HG03066 (cell line): ENCODE measurements around the gene NRDC.
"Not testable (repeated sequence)": the region's sequence is repeated elsewhere in the genome, so short reads cannot be mapped to it uniquely, and the experiment has no call there.

ENCODE experiments used
- ATAC-seq: cut with Tn5 transposase; IDR thresholded peaks from one replicate; pipeline ENCODE4 v1.9.1; 2021; ENCODE audit warnings: low read depth; ENCODE audit not compliant: unreplicated experiment

NRDC gene

DNA sequence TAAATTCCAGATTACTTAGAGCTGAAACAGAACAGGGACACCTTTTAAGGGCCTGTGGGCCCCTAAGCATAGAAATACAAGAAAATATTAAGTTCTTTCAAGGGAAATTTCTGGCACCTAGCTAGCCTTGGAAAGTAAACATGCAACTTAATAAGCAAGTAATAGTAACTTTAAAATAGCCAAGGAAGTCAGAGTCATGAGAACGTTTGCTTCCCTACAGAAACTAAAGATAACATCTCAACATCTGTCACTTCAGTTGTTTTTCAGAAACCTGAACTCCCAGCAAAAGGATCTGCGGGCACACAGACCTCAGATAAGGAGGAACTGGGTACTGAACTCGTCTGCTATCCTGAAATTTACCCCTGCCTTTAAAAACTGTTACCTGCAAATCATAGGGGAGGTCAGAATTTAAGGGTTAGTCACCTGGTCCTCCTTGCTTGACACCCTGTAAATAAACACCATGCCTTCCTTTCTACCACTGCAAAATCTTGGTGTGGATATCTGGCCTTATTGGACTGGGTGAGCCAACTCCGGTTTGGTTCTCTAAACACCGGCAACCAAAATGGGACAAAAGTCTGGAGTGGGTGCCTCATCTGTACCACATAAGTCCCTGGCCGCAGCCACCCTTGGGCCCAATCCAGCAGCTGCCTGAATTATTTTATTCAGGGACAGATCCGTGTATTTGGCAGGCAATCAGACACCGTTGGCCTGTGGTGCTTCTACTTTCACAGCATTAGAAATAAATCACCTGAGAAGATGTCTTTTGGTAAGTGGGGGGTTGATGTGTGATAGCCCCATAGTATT lies 27.9 kb downstream of the NRDC start:
- no peak for ATAC-seq

DNA sequence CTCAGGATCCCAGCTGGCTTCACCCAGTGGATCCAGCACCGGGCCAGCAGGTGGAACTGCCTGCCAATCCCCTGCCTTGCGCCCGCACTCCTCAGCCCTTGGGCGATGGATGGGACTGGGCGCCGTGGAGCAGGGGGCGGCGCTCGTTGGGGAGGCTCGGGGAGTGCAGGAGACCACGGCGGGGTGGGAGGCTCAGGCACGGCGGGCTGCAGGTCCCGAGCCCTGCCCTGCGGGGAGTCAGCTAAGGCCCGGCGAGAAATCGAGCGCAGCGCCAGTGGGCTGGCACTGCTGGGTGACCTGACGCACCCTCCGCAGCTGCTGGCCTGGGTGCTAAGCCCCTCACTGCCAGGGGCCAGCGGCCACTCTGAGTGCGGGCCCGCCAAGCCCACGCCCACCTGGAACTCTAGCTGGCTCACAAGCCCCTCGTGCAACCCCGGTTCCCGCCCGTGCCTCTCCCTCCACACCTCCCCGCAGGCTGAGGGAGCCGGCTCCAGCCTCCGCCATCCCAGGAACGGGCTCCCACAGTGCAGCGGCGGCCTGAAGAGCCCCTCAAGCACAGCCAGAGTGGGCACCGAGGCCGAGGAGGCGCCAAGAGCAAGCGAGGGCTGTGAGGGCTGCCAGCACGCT lies 31.1 kb downstream of the NRDC start:
- ATAC-seq = no peak

DNA sequence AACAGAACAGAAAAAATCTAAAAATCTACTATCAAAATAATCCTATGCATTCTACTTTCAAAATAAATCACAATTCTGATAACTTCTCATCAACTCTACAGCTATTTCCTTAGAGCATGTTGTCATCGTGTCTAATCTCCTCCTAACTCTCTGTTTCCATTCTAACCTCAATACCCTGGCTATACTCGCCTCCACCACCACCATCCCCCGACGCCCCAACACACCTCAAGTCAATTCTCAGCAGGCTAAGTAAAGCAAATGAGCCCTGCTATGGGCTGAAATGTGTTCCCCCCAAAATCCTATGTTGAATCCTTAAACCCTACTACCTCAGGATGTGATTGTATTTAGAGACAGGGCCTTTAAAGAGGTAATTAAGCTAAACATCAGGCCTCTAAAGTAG lies 34.6 kb downstream of the NRDC start:
- no peak for ATAC-seq

DNA sequence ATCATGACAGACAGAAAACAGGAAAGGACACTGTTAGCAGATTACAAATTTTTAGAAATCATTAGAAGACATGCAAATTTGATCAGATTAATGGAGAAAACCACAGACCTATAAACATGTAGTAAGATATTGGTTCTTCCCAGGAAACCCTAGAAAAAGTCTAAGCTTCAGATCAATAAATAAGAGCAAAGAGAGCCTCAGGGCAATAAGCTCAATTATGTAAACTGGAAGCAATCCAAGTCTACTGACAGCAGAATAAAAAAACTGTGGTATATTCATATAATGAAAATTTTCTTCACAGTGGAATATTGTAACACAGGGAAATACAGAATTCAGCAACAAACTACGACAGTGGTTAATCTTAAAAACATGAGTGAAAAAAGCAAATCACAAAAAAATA lies 36.3 kb downstream of the NRDC start:
- no peak for ATAC-seq

DNA sequence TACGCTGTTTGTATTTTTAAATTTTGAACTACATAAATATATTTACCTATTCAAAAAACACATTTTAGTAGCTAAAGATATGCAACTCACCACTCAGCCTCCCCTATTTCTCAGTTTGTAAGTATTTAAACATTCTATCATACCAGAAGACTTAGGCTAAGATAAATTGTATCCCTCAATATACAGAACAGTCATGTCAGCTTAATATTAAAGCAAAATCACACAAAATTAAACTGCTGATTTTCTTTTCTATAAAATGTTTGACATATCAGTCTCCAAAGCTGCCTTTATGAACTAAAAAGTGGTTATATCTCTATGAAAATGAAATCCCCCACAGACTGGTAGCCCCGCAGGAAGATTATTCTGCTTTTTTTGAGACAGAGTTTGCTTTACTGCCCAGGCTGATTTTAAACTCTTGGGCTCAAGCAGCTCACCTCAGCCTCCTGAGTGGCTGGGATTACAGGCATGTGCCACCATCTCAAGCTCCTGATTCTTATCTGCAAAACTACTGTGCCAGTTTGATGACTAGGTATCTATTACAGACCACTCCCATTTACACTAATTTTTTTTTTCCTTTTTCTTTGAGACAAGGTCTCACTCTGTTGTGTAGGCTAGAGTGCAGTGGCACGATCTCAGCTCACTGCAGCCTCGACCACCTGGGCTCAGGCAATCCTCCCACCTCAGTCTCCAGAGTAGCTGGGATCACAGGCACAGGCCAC lies 37.6 kb downstream of the NRDC start:
- ATAC-seq = no peak

DNA sequence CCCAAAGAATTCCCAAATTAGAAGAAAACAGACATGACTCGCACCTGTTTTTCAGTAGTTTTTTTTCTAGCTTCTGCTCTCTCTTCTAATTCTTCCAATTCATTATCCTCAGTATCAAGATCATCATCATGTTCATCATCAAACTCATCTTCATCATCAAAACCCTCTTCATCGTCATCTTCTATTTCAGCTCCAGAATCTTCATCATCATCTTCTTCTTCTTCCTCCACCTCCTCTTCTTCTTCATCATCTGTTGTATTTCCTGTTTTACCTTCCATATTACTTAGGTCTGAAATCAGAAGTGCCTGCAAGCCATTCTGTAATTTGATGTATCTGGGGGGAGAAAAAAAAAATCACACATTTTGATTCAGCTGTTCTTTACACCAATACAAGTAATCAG lies 38.3 kb downstream of the NRDC start:
- no peak for ATAC-seq

DNA sequence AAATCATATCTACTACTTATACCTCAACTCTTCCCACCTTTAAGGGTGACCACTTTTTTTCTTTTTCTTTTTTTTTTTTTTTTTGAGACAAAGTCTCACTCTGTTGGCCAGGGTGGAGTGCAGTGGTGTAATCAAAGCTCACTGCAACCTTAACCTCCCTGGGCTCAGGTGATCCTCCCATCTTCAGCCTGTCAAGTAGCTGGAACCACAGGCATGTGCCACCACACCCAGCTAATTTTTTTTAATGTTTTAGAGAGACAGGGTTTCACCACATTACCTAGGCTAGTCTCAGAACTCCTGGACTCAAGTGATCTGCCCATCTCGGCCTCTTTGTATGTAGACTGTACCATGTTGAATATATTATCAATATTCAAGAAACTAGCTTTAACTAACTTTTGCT lies 39.4 kb downstream of the NRDC start:
- ATAC-seq = no peak

DNA sequence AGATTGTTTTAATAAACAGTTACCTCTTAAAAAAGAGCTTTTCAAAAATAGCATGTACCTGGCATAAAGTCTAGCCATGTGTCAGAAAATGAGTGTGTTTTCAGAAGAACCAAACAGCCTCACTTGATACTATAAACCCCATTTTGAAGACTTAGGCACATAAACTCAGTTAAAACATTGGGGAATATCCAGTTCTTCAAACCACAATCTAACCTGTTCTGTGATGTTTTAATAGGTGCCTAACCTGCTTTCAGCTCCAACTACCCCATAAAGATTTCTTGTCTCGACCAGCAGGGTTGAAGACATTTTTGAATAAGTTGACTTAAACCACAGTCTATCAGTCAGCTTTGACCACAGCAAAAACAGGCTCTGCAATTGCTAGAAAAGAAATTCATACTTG lies 41.3 kb downstream of the NRDC start:
- no peak for ATAC-seq

DNA sequence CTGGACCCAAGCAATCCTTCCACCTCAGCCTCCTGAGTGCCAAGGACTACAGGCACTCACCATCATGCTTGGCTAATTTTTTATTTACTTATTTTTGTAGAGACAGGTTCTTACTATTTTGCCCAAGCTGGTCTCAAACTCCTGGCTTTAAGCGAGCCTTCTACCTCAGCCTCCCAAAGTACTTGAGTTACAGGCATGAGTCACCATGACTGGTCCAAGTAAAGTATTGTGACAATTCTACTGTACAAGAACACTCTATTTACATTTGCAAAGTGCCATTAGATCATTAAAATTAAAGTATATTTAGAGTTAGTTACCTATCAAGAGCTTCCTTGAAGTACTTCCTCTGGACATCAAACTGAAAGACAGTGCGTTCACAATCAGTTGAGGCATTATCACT lies 44.8 kb downstream of the NRDC start:
- no peak for ATAC-seq

DNA sequence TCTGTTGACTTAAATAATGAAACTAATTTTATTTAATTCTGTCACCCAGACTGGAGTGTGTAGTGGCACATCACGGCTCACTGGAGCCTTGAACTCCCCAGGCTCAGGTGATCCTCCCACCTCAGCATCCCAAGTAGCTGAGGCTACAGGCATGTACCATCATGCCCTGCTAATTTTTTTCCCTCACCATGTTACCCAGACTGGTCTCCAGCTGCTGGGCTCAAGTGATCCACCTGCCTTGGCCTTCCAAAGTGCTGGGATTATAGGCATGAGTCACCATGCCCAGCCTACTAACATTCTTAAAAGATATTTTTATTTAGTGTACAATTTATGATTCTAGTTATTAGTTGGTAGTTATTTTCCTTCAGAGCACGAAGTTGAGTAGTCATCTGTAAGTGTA lies 49.5 kb downstream of the NRDC start:
- no peak for ATAC-seq

DNA sequence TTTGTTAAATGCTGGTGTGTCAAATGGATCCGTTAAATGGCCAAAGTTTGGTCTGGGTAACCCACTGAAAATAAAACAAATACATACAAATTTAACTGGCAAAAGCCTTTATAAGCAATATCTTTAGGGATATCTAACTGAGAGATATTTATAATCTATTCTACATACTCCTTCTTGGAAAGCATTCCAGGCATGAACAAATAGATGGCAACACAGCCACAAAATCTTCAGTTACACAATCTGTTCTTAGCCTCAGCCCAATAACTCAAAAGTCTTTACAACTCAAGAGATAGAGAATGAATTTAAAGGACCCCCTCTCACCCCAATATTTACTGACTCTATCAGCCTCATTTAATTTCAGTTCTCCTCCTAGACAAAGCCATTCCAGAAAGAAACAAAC lies 58.7 kb downstream of the NRDC start:
- ATAC-seq = no peak

DNA sequence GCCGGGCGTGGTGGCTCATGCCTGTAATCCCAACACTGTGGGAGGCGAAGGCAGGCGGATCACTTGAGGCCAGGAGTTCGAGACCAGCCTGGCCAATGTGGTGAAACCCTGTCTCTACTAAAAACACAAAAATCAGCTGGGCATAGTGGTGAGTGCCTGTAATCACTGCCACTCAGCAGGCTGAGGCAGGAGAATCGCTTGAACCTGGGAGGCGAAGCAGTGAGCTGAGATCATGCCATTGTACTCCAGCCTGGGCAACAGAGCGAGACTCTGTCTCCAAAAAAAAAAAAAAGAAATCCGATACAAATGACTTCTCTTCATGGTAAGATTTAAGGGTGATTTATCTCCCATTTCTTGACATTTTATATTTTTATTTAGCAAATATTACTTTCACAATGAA lies 59.5 kb downstream of the NRDC start:
- not testable (repeated sequence) for ATAC-seq

DNA sequence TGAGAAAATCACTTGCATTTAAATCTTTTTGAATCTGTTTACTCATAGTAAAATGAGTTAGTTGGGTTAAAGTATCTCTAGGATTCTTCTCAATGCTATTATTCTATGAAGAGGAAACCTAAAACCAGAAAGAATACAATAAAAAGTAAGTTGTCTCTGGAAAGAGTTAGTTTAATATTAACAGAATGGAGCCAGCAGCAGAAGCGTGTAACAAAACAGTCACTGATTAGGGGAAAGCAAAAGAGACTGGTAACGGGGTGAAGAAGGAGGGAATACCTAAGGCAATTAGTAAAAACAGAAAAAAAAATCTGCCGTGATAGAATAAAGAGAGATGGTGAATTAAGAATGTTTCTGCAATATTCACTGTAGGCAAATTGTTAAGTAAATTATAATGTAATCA lies 60.0 kb downstream of the NRDC start:
- no peak for ATAC-seq

DNA sequence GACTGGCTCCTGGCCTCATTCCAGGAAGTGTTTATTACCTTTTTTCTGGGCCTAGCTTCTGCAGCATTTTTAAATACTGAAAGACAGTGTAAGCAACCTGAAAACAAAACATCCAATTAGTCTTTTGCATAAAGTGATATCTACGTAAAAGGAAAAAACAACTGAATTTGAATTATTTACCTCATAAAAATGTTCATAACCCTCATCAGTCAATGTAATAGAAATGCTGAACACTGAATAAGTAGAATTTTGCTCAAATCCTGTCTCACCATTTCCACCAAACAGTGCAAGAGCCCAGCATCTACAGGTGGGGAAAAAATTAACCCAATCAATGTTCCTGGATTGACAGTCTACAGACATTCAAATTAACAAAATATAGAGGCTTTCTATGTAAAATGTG lies 64.0 kb downstream of the NRDC start:
- no peak for ATAC-seq

DNA sequence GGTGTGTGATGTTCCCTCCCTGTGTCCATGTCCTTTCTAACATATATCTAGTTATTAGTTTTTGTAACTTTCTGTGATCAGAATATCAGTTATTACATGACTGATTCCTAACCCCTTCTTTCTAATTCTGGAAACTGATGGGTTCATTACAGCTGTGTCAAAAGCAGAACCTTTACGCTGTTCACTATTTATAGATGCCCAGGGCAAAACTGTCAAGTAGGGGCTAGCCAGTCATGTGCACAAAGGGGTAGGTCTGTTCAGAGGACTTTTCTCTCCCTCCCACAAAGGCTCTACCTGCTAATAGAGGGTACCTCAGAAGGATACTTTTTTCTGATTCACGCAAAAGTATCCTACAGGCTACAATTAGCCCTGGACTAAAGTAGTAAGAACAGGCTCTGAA lies 79.2 kb downstream of the NRDC start:
- no peak for ATAC-seq

DNA sequence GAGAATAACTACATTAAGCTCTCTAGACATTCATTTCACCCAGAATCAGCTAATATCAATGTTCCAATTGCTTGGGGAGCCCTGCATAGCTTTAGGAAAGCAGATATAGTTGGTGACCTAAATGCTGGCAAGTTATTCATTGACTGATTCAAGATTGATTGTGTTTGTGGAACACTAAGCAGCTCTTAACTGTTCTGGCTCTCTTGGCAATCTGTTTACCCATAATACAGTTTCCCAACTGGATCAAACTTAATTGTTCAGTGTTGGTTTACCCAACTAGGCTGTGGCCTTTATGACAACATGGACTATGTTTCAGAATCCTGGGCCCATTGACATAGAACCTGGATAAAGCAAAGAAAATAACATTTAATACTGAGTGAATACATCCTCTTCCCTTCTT lies 83.7 kb downstream of the NRDC start:
- ATAC-seq = no peak

DNA sequence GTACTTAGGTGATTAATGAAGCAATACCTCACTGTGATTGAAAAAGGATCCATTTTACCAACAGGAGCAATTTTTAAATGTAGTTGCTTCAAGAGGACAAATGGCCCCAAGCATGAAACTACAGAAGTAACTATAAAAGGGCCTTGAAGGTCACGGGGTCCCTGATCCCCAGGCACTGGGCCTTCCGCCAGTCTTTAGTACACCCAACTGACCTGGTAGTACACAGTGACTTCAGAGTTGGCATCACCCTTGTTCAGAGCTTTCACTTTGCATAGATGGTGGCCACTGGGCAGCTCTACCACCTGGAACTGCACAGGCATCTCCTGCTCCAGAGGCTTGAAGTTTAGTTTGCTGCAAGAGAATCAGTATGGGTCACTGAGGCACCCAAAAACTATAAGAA lies 84.3 kb downstream of the NRDC start:
- ATAC-seq = no peak

DNA sequence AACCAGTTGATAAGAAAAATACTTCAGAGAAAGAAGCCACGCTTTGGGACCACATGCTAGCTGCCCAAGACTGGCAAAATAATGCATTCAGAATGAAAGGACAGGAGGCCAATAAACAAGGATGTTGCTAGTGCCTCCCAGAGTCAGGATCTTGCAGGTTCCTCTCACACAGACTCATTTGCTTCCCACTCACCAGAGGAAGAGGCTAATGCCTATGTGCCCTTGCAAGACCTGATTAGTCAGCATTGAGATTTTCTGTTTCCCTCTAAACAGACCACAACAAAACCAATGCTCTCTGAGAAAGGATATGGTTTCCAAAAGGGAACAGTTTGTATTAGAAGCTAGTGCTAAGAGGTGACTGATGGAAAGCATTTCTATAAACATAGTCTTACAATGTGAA lies 85.7 kb downstream of the NRDC start:
- no peak for ATAC-seq

DNA sequence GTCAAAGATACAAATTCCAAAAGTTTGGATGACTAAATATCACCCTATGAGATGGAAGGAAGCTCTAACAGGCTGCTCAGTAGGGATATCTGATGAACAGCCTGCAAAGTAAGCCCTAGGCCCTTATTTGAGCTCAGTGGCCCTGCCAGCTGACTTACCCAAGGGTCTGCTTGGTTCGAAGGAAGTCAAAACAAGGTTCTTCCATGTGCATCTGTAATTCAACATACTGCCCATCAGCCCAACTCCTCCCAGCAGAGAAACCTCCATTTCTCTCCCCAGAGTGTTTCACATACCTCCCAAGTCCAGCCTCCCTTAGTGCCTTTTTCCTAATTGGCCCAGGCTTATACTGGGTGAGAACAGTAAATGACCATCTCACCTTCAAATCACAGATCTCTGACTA lies 86.6 kb downstream of the NRDC start:
- no peak for ATAC-seq

DNA sequence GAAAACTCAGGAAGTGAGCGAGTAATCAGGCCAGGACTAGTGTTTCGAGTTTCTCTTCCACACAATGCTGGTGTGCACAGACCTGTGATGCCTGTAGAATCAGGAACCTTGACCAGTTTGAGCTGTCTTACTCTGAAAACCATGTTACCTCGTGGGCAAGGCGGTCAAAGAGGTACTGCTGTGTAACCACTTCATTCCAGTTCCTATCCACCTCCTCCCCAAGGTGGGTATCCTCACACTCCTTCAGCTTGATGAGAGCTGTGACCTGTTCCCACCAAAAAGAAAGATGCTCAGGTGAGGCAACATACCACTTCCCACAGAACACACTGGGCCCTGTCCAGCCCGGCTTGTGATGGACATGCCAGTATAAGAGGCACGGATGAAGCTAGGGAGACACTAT lies 88.1 kb downstream of the NRDC start:
- no peak for ATAC-seq

DNA sequence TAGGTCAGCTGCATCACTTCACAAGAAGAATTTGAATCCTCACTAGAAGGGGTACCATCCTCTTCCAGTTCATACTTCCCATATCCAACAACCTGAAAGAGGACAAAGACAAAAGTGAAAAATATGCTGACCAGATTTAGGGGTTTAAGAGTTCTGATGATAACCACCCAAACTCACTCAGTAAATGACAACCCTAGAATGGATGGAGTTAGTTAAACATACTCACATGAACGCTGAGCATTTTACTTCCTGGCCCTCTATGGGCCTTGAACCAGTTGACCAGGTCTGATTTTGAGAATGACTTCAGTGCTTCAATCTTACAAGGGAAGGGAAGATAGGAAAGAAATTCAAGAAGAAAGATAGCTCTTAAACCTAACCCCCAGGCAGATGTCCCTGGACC lies 89.2 kb downstream of the NRDC start:
- ATAC-seq = no peak

DNA sequence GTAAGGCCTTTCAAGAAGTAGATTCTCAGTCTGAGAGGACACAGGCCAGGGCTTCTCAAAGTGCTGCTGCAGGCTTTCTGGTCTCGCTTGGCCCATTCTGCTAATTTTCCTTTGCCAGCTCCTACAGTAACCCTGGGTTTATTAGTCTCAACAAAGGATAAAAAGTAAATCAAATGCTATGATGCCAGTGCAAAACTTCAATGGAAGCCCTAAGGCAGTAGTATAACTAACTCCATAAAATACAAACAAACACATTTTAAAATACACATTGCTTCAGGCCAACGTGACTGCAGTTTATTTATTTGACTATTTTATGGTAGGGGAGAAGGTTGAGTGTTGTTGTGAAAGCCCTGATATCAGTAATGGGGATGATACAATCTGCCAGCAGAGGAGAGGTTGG lies 89.6 kb downstream of the NRDC start:
- no peak for ATAC-seq
